PFSK-1 (cell line): Measurements from ENCODE around the gene JDP2.

Experiments used
- FOXP2 ChIP-seq: optimal IDR thresholded peaks from 2 replicates; pipeline ENCODE3; 2011; ENCODE audit warnings: borderline replicate concordance, control low read depth, inconsistent platforms; ENCODE audit not compliant: insufficient read depth; ENCODE audit errors: extremely low read length, extremely low read depth
- POLR2AphosphoS5 ChIP-seq: IDR thresholded peaks from 2 replicates; pipeline ENCODE4 v1.6.1; 2012; ENCODE audit warnings: low read depth, mild to moderate bottlenecking, control low read depth, low read length, moderate library complexity
- REST ChIP-seq, 2 experiments: IDR thresholded peaks; 2 replicates each; pipeline versions ENCODE4 v1.6.1 to v1.8.0; 2011 to 2012; ENCODE audit warnings: low read depth in 2 of 2, low read length in 2 of 2, control low read depth in 1 of 2, inconsistent platforms in 1 of 2, mild to moderate bottlenecking in 1 of 2, moderate library complexity in 1 of 2; ENCODE audit not compliant: insufficient read depth in 1 of 2
- SIN3A ChIP-seq: IDR thresholded peaks from 2 replicates; pipeline ENCODE4 v1.6.1; 2012; ENCODE audit warnings: mild to moderate bottlenecking, low read length, moderate library complexity, borderline replicate concordance; ENCODE audit not compliant: insufficient read depth
- TAF1 ChIP-seq: IDR thresholded peaks from 2 replicates; pipeline ENCODE4 v1.6.1; 2012; ENCODE audit warnings: low read length, control low read depth, borderline replicate concordance; ENCODE audit not compliant: insufficient read depth

GRCh38 chr14:75430976-75431375 is 3.2 kb downstream of the JDP2 start:
- TF ChIP-seq REST (IDR thresholded peaks at IDR 0.05; ENCODE audit: insufficient read depth in 1 of 2, low read depth in 2 of 2, low read length in 2 of 2) (no peak), SIN3A (no peak), TAF1 (no peak), FOXP2 (no peak), POLR2AphosphoS5 (no peak)
